Left ventricle myocardium inferior (tissue), 1 donor: Measurements from ENCODE around the gene KCND3. TPM values are rescaled to one million over a fixed set of nuclear protein-coding genes. Genes with fewer than 3 reads are reported as not detected.

Source experiments
- DNase-seq: peaks from one replicate; pipeline ENCODE4 v3.0.0-alpha.2; 2020
- H3K27ac ChIP-seq: fragments of 200-600 bp; replicated peaks from 2 replicates; pipeline ENCODE4 v1.8.0; 2021
- H3K27me3 ChIP-seq: fragments of 200-600 bp; 2 replicates; pipeline ENCODE4 v1.8.0; 2021; ENCODE audit warnings: low read depth
- H3K36me3 ChIP-seq: fragments of 200-600 bp; 2 replicates; pipeline ENCODE4 v1.8.0; 2021
- H3K4me1 ChIP-seq: fragments of 200-600 bp; 2 replicates; pipeline ENCODE4 v1.8.0; 2021
- H3K4me3 ChIP-seq: fragments of 200-600 bp; 2 replicates; pipeline ENCODE4 v1.8.0; 2021; ENCODE audit warnings: mild to moderate bottlenecking, moderate library complexity
- H3K9me3 ChIP-seq: fragments of 200-600 bp; replicated peaks from 2 replicates; pipeline ENCODE4 v1.8.0; 2021
- intact Hi-C: fragments of 100-400 bp; cut with micrococcal nuclease; formaldehyde crosslinking; loops from one replicate; pipeline ENCODE4 v1.11.0; 2022
- total RNA-seq: library from RNA; stranded (reverse); fragmentation: NEBNext Ultra II Directional; extraction: Animal tissue kit (Norgen Biotek cat#: 25700); gene quantifications from one replicate; pipeline ENCODE4 v1.2.1, GENCODE V29; 2021
- TF ChIP-seq, protein P1 (sequence below): fragments of 200-600 bp; IDR thresholded peaks from 2 replicates; pipeline ENCODE4 v1.8.0; 2021; ENCODE audit warnings: antibody characterized with exemption, mild to moderate bottlenecking, borderline replicate concordance
- donor health status: DM: no; HTN: yes; CAD: no; lungs with severe emphysema.

KCND3 gene
- total RNA-seq, 1 donor from 2014 or later, result 19.2 TPM

DNA sequence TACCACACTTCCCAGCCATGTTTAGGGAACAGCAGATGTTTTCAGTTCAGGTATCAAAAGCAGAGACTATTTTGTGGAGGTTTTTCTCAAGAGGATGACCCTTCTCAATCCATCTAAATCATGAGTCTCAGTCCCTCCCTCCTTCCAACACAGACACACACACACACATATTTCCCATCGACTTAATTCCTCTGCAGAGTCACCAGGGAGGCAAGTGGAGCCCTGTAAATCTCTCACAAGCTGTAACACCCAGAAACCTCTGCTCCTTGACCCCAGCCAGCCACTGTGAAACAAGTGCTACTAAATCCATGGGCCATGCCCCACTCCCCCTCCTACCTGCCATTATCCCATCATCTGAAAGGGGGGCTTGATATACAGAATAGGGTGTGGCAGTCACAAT is 10.6 kb upstream of the KCND3 start:
- Histone ChIP-seq H3K36me3 (no peaks in the 10 kb centered on the region), H3K9me3 (no peaks in the 10 kb centered on the region), H3K4me3 (no peak overlapping the region), H3K4me1 (no peaks in the 10 kb centered on the region), H3K27me3 (peaks cover 48% of the 10 kb centered on the region), H3K27ac (no peak overlapping the region)
- no peak for DNase-seq
- TF ChIP-seq, protein P1, sequence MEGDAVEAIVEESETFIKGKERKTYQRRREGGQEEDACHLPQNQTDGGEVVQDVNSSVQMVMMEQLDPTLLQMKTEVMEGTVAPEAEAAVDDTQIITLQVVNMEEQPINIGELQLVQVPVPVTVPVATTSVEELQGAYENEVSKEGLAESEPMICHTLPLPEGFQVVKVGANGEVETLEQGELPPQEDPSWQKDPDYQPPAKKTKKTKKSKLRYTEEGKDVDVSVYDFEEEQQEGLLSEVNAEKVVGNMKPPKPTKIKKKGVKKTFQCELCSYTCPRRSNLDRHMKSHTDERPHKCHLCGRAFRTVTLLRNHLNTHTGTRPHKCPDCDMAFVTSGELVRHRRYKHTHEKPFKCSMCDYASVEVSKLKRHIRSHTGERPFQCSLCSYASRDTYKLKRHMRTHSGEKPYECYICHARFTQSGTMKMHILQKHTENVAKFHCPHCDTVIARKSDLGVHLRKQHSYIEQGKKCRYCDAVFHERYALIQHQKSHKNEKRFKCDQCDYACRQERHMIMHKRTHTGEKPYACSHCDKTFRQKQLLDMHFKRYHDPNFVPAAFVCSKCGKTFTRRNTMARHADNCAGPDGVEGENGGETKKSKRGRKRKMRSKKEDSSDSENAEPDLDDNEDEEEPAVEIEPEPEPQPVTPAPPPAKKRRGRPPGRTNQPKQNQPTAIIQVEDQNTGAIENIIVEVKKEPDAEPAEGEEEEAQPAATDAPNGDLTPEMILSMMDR, result no peak
- intact Hi-C loops, result no loop called here

DNA sequence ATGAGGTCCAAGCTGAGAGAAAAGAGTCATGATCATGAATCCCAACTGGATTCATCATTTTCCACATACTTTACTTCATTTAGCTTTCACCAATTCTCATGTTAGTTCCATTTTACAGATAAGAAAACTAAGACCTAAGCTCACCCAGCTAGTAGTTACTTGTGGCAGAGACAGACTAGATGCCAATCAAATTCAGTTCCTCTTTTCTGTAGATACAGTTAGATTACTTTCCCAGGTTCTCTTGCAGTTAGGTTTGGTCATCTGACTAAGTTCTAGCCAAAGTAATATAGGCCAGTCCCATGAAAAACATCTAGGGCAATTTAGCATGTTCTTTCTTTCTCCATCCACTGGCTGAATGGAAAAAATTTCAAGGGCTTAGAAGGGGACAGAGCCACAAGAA is 8.9 kb upstream of the KCND3 start:
- Histone ChIP-seq H3K36me3 (no peaks in the 10 kb centered on the region), H3K4me1 (no peaks in the 10 kb centered on the region), H3K9me3 (no peaks in the 10 kb centered on the region), H3K4me3 (no peak overlapping the region), H3K27me3 (peaks cover 51% of the 10 kb centered on the region), H3K27ac (no peak overlapping the region)
- TF ChIP-seq, protein P1, result no peak
- no peak for DNase-seq
- intact Hi-C loops, result no loop called here

DNA sequence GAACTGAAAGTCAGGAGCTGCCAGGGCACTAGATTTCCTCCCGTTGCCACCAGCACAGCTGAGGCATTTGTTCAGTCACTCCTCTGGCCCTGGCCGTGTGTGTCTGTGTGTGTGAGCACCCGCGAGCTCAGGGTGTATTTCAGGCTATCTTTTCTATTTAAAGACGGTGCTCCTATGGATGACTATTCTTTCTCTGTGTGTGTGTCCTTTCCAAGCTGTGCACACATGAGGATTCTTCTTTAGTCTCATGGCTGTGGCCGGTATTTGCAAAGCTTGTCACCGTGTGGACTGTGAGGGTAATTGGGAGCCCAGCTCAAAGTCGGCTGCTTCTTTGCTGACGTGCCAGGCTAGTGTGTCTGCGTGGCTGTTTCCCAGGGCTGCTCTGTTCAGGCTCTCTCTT is 3.0 kb upstream of the KCND3 start:
- peak overlapping the region; percentile 75 for H3K4me3 ChIP-seq
- H3K4me1 ChIP-seq, result peaks cover 42% of the 10 kb centered on the region
- no peaks in the 10 kb centered on the region for H3K9me3 ChIP-seq
- TF ChIP-seq, protein P1, result peak; percentile 21
- DNase-seq, result no peak
- H3K36me3 ChIP-seq, result no peaks in the 10 kb centered on the region
- intact Hi-C loops, result no loop called here
- H3K27ac ChIP-seq, result peak overlapping the region; percentile 86
- peaks cover 47% of the 10 kb centered on the region for H3K27me3 ChIP-seq

- TF ChIP-seq, protein P1, result peak; percentile 53
- H3K36me3 ChIP-seq, result no peaks in the 10 kb centered on the region
- H3K27ac ChIP-seq, result peak overlapping the region; percentile 86
- peaks cover 47% of the 10 kb centered on the region for H3K27me3 ChIP-seq
- peak overlapping the region; percentile 75 for H3K4me3 ChIP-seq
- H3K9me3 ChIP-seq, result no peaks in the 10 kb centered on the region
- peaks cover 54% of the 10 kb centered on the region for H3K4me1 ChIP-seq
- intact Hi-C loops, result no loop called here
- DNase-seq, result peak; percentile 73
Measured at GRCh38 chr1:111990878-111991718, 1.6 kb upstream of the KCND3 start.

- Histone ChIP-seq H3K9me3 (no peaks in the 10 kb centered on the region), H3K27ac (peak overlapping the region; percentile 86), H3K27me3 (peaks cover 47% of the 10 kb centered on the region), H3K36me3 (no peaks in the 10 kb centered on the region), H3K4me3 (peak overlapping the region; percentile 75), H3K4me1 (peaks cover 63% of the 10 kb centered on the region)
- TF ChIP-seq, protein P1, result no peak
- DNase-seq, result peak; percentile 49
- intact Hi-C loops, result no loop called here
Measured at GRCh38 chr1:111990026-111990877, 784 bp upstream of the KCND3 start.
